ENCODE data around the gene FAM89B. TPM values are rescaled to one million over a fixed set of nuclear protein-coding genes. Genes with fewer than 3 reads are reported as not detected.
A peak's percentile ranks its signal among the peaks of the same experiment; 100 is the strongest.

Gene FAM89B
- polyA plus RNA-seq, 1 donor (not counting 4 experiments of a cell fraction or from before 2014, with no cell fraction given) = 11.5 TPM

DNA sequence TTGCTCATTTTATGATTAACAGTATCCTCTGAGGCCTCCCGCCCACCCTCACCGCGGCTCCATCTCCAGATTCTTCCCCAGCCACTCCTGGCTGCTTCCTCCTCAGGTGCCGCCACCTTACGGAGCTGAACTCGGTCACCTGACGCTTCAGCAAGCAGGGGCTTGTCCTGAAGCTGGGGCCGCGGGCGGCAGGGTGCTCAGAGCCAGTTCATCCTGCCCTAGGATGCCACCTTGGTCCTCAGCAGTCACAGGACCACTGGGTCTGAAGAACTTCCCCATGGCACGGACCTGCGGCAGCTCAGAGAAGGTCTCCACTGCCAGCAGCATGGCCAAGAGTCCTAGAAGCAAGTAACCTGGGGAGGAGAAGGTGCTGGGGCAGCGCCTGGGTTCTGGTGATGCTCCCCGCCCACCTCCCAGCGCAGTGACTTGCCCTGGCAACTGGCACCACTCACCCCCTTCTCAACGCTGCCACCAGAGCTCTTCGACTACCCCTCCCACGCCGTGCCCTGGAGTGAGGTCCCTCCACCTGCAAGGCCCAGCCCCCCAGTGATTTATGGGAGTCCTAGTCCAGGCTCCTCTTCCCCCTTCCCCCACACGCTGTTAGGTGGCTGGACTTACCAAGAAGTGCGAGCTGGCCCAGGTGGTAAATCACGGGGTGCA lies 20.6 kb downstream of the FAM89B start:
- Histone ChIP-seq H3K27me3 (ENCODE audit: control insufficient read depth, extremely low read depth, insufficient read depth, low read length) (no peaks in the 10 kb centered on the region), H3K9me3 (ENCODE audit: control insufficient read depth, low read depth, low read length) (no peaks in the 10 kb centered on the region), H3K4me2 (ENCODE audit: control insufficient read depth, extremely low read depth, insufficient read depth, low read depth, low read length) (peak overlapping the region; percentile 62), H4K20me1 (ENCODE audit: control insufficient read depth, extremely low read depth, insufficient read depth, low read length) (no peaks in the 10 kb centered on the region), H3K4me3 (ENCODE audit: control insufficient read depth in 2 of 3, extremely low read depth in 1 of 3, insufficient read depth in 2 of 3, low read depth in 1 of 3, low read length in 3 of 3) (peak overlapping the region in 2 of 3 experiments; percentile 18 to 34), H2AFZ (ENCODE audit: control insufficient read depth, low read length) (no peak overlapping the region), H3K79me2 (ENCODE audit: control insufficient read depth, insufficient read depth, low read length) (no peaks in the 10 kb centered on the region), H3K27ac (ENCODE audit: control insufficient read depth, insufficient read depth, low read length) (no peak overlapping the region), H3K4me1 (ENCODE audit: control insufficient read depth, extremely low read depth, insufficient read depth, low read length) (peaks cover 32% of the 10 kb centered on the region), H3K36me3 (ENCODE audit: control insufficient read depth in 2 of 2, extremely low read depth in 1 of 2, insufficient read depth in 2 of 2, low read length in 2 of 2) (peaks cover 3 to 14% of the 10 kb centered on the region in 2 experiments), H3K9ac (ENCODE audit: control insufficient read depth, extremely low read depth, insufficient read depth, low read length) (peak overlapping the region; percentile 37), H3K9me1 (ENCODE audit: control insufficient read depth, extremely low read depth, insufficient read depth, low read length) (no peaks in the 10 kb centered on the region)
- TF ChIP-seq, protein P1, sequence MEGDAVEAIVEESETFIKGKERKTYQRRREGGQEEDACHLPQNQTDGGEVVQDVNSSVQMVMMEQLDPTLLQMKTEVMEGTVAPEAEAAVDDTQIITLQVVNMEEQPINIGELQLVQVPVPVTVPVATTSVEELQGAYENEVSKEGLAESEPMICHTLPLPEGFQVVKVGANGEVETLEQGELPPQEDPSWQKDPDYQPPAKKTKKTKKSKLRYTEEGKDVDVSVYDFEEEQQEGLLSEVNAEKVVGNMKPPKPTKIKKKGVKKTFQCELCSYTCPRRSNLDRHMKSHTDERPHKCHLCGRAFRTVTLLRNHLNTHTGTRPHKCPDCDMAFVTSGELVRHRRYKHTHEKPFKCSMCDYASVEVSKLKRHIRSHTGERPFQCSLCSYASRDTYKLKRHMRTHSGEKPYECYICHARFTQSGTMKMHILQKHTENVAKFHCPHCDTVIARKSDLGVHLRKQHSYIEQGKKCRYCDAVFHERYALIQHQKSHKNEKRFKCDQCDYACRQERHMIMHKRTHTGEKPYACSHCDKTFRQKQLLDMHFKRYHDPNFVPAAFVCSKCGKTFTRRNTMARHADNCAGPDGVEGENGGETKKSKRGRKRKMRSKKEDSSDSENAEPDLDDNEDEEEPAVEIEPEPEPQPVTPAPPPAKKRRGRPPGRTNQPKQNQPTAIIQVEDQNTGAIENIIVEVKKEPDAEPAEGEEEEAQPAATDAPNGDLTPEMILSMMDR (optimal IDR thresholded peaks at IDR 0.05 in 1 of 3, IDR thresholded peaks at IDR 0.05 in 1 of 3, conservative IDR thresholded peaks at IDR 0.05 in 1 of 3; ENCODE audit: extremely low read depth in 1 of 3, insufficient read depth in 2 of 3, low read length in 3 of 3) = no peak
- TF ChIP-seq EZH2 (IDR thresholded peaks at IDR 0.05; ENCODE audit: low read length) = no peak
- FAIRE-seq (no peak), DNase-seq (ENCODE audit: low read depth, low spot score) (peak; percentile 79)
- dilution Hi-C loops (cut with MboI; ENCODE audit: extremely low pct_ligation_motif_present, low sequenced_read_pairs) = no loop called here

DNA sequence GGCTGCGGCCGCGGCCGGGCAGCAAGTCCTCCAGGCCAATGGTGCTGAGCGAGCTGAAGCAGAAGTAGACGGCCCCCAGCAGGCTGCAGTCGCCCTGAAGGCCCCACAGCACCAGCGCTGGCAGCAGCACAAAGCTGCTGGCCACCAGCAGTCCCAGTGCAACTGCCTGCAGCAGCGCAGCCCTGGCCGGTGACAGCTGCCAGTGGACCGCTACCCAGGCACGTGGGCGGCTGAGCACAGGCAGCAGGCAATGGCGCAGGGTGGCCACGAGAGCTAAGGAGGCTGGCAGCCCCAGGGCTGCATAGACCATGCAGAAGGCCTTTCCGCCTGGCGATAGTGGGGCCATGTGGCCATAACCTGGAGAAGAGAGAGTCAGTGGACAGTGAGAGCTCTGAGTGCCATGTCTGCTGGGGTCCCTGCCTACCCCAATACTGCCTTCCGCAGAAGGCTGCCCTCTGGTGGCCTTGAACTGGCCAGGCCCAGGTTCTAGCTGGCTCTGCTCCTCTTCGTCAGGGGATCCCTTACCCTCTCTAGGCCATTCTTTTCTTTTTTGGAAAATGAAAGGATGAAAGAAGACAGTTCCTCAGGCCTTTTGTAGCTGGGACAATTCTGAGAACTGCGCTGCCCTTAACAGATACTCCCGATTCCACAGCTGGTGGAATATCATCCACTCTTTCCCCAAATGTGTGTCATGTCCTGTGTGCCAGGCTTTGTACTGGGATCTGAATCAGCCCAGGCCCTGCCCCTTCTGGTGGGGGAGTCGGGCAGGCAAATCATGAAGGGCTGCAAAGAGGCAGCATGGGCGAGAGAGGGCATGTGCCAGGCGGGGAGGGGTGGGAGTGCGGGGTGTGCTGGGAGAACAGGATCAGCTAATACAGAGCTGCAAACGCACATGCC lies 21.4 kb downstream of the FAM89B start:
- H4K20me1 ChIP-seq (ENCODE audit: control insufficient read depth, extremely low read depth, insufficient read depth, low read length) = no peaks in the 10 kb centered on the region
- peaks cover 3 to 17% of the 10 kb centered on the region in 2 experiments for H3K36me3 ChIP-seq (ENCODE audit: control insufficient read depth in 2 of 2, extremely low read depth in 1 of 2, insufficient read depth in 2 of 2, low read length in 2 of 2)
- no peak for TF ChIP-seq EZH2 (IDR thresholded peaks at IDR 0.05; ENCODE audit: low read length)
- TF ChIP-seq, protein P1 (optimal IDR thresholded peaks at IDR 0.05 in 1 of 3, IDR thresholded peaks at IDR 0.05 in 1 of 3, conservative IDR thresholded peaks at IDR 0.05 in 1 of 3; ENCODE audit: extremely low read depth in 1 of 3, insufficient read depth in 2 of 3, low read length in 3 of 3) = peak; percentile 71 to 77 (median 76)
- no peak overlapping the region for H3K27ac ChIP-seq (ENCODE audit: control insufficient read depth, insufficient read depth, low read length)
- H3K9ac ChIP-seq (ENCODE audit: control insufficient read depth, extremely low read depth, insufficient read depth, low read length) = no peak overlapping the region
- H3K79me2 ChIP-seq (ENCODE audit: control insufficient read depth, insufficient read depth, low read length) = no peaks in the 10 kb centered on the region
- dilution Hi-C loops (cut with MboI; ENCODE audit: extremely low pct_ligation_motif_present, low sequenced_read_pairs) = no loop called here
- no peak for DNase-seq (ENCODE audit: low read depth, low spot score)
- H3K9me1 ChIP-seq (ENCODE audit: control insufficient read depth, extremely low read depth, insufficient read depth, low read length) = no peaks in the 10 kb centered on the region
- no peak overlapping the region for H3K4me3 ChIP-seq (ENCODE audit: control insufficient read depth in 2 of 3, extremely low read depth in 1 of 3, insufficient read depth in 2 of 3, low read depth in 1 of 3, low read length in 3 of 3)
- peak; percentile 63 for FAIRE-seq
- no peak overlapping the region for H3K4me2 ChIP-seq (ENCODE audit: control insufficient read depth, extremely low read depth, insufficient read depth, low read depth, low read length)
- H3K9me3 ChIP-seq (ENCODE audit: control insufficient read depth, low read depth, low read length) = no peaks in the 10 kb centered on the region
- H3K4me1 ChIP-seq (ENCODE audit: control insufficient read depth, extremely low read depth, insufficient read depth, low read length) = peaks cover 27% of the 10 kb centered on the region
- H3K27me3 ChIP-seq (ENCODE audit: control insufficient read depth, extremely low read depth, insufficient read depth, low read length) = no peaks in the 10 kb centered on the region
- no peak overlapping the region for H2AFZ ChIP-seq (ENCODE audit: control insufficient read depth, low read length)

All from keratinocyte (primary cell).